Testis (tissue), 2 donors: Measurements from ENCODE around the gene FBXW9.

Experiments used
- CTCF ChIP-seq, 3 experiments: fragments of 450-650 bp in 2 of 3; fragments of 200-600 bp in 1 of 3; sonication (generic) in 1 of 3; IDR thresholded peaks; one replicate each; pipeline ENCODE4 v1.5.1; 2016 to 2019; ENCODE audit warnings: antibody characterized with exemption in 3 of 3, mild to moderate bottlenecking in 2 of 3, moderate library complexity in 1 of 3
- POLR2A ChIP-seq: fragments of 450-650 bp; IDR thresholded peaks from one replicate; pipeline ENCODE4 v1.6.1; 2017; ENCODE audit warnings: antibody characterized with exemption, mild to moderate bottlenecking, moderate library complexity

GRCh38 chr19:12641456-12641855 lies 55.0 kb downstream of the FBXW9 start:
- no peak for TF ChIP-seq POLR2A
- TF ChIP-seq CTCF (IDR thresholded peaks at IDR 0.05): no peak
